Measurements from ENCODE around the gene PACC1.

Gene PACC1

GRCh38 chr1:212451416-212452322 is 37.0 kb upstream of the PACC1 start:
- H3K27me3 ChIP-seq (ENCODE audit: insufficient read depth, low read depth), result no peaks in the 10 kb centered on the region
- peaks cover 7% of the 10 kb centered on the region for H3K4me1 ChIP-seq (ENCODE audit: low read depth, poor library complexity, severe bottlenecking)
- H3K27ac ChIP-seq, result no peak overlapping the region
- H3K79me2 ChIP-seq (ENCODE audit: insufficient read depth, low read depth), result no peaks in the 10 kb centered on the region
- H2AFZ ChIP-seq (ENCODE audit: low read depth), result no peak overlapping the region
- no peak for TF ChIP-seq CTCF (conservative IDR thresholded peaks at IDR 0.05; ENCODE audit: low read depth, low read length)
- H4K20me1 ChIP-seq (ENCODE audit: insufficient read depth), result no peaks in the 10 kb centered on the region
- no peaks in the 10 kb centered on the region for H3K36me3 ChIP-seq (ENCODE audit: insufficient read depth)
- H3K4me2 ChIP-seq, result no peak overlapping the region
- H3K9ac ChIP-seq, result no peak overlapping the region
- no peak overlapping the region for H3K4me3 ChIP-seq (IDR thresholded peaks at IDR 0.05; ENCODE audit: insufficient read depth, low read depth, low read length)

GRCh38 chr1:212450331-212450881 is 35.7 kb upstream of the PACC1 start:
- Histone ChIP-seq H3K36me3 (ENCODE audit: insufficient read depth) (no peaks in the 10 kb centered on the region), H3K4me1 (ENCODE audit: low read depth, poor library complexity, severe bottlenecking) (no peaks in the 10 kb centered on the region), H2AFZ (ENCODE audit: low read depth) (no peak overlapping the region), H3K4me3 (IDR thresholded peaks at IDR 0.05; ENCODE audit: insufficient read depth, low read depth, low read length) (no peak overlapping the region), H3K27me3 (ENCODE audit: insufficient read depth, low read depth) (no peaks in the 10 kb centered on the region), H3K9ac (no peak overlapping the region), H4K20me1 (ENCODE audit: insufficient read depth) (no peaks in the 10 kb centered on the region), H3K79me2 (ENCODE audit: insufficient read depth, low read depth) (no peaks in the 10 kb centered on the region), H3K27ac (no peak overlapping the region), H3K4me2 (no peak overlapping the region)
- no peak for TF ChIP-seq CTCF (conservative IDR thresholded peaks at IDR 0.05; ENCODE audit: low read depth, low read length)

GRCh38 chr1:212447478-212447877 is 32.8 kb upstream of the PACC1 start:
- no peaks in the 10 kb centered on the region for H4K20me1 ChIP-seq (ENCODE audit: insufficient read depth)
- no peak overlapping the region for H3K4me3 ChIP-seq (IDR thresholded peaks at IDR 0.05; ENCODE audit: insufficient read depth, low read depth, low read length)
- no peaks in the 10 kb centered on the region for H3K79me2 ChIP-seq (ENCODE audit: insufficient read depth, low read depth)
- no peak overlapping the region for H3K4me2 ChIP-seq
- H3K36me3 ChIP-seq (ENCODE audit: insufficient read depth), result no peaks in the 10 kb centered on the region
- H3K27ac ChIP-seq, result no peak overlapping the region
- no peak overlapping the region for H3K9ac ChIP-seq
- TF ChIP-seq CTCF (conservative IDR thresholded peaks at IDR 0.05; ENCODE audit: low read depth, low read length), result no peak
- no peaks in the 10 kb centered on the region for H3K4me1 ChIP-seq (ENCODE audit: low read depth, poor library complexity, severe bottlenecking)
- no peak overlapping the region for H2AFZ ChIP-seq (ENCODE audit: low read depth)
- no peaks in the 10 kb centered on the region for H3K27me3 ChIP-seq (ENCODE audit: insufficient read depth, low read depth)

- Histone ChIP-seq H3K9ac (no peak overlapping the region), H2AFZ (ENCODE audit: low read depth) (no peak overlapping the region), H3K27ac (no peak overlapping the region), H3K36me3 (ENCODE audit: insufficient read depth) (no peaks in the 10 kb centered on the region), H3K4me3 (IDR thresholded peaks at IDR 0.05; ENCODE audit: insufficient read depth, low read depth, low read length) (no peak overlapping the region), H3K4me2 (no peak overlapping the region), H4K20me1 (ENCODE audit: insufficient read depth) (no peaks in the 10 kb centered on the region), H3K79me2 (ENCODE audit: insufficient read depth, low read depth) (no peaks in the 10 kb centered on the region), H3K27me3 (ENCODE audit: insufficient read depth, low read depth) (no peaks in the 10 kb centered on the region), H3K4me1 (ENCODE audit: low read depth, poor library complexity, severe bottlenecking) (peaks cover 3% of the 10 kb centered on the region)
- no peak for TF ChIP-seq CTCF (conservative IDR thresholded peaks at IDR 0.05; ENCODE audit: low read depth, low read length)
These were observed 31.6 kb upstream of the PACC1 start for GRCh38 chr1:212446333-212446732.

All from KMS-11 (cell line).